HG03060 (cell line): ENCODE results near the gene ELMOD3.

Experiments
- ATAC-seq: cut with Tn5 transposase; IDR thresholded peaks from one replicate; pipeline ENCODE4 v1.9.1; 2021; ENCODE audit warnings: low read depth, moderate number of reproducible peaks; ENCODE audit not compliant: unreplicated experiment

ELMOD3 gene

GRCh38 chr2:85420536-85421259, 66.1 kb downstream of the ELMOD3 start:
- peak; percentile 53 for ATAC-seq

DNA sequence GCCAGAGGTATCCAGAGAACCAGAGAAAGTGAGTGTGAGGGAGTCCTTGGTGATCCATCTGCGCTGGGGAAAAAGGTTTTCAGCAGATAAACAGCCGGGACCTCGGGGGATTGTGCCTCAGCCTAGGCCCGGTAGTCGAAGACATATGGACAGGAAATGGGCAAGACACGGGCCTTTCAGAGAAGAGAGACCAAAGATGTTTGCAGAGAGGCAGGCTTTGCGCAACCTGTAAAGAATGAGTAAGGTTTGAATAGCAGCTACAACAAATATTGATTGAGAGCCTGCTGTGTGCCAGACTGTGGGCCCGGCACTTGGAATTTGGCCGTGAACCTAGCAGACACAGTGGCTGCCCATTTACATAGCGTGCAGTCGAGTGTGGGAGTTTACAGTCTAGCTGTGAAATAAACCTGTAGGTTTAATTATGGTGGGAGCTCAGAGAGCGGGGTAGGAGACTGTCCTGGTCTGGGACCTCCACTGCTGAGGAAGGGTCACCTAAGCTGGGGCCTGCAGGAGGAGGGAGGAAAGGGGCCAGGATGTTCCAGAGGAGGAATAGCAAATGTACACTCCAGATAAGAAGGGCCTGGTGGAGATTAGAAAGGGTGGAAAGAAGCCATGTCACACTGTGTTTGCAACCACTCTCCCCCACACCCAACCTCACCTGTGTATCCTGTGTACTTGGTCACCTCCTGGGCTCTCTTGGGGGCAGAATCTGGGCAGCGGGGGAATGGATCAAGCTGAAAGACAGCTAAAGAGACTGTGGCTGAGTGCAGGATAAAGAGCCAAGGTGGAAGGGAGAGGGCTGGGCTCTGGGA, 66.9 kb downstream of the ELMOD3 start:
- no peak for ATAC-seq

DNA sequence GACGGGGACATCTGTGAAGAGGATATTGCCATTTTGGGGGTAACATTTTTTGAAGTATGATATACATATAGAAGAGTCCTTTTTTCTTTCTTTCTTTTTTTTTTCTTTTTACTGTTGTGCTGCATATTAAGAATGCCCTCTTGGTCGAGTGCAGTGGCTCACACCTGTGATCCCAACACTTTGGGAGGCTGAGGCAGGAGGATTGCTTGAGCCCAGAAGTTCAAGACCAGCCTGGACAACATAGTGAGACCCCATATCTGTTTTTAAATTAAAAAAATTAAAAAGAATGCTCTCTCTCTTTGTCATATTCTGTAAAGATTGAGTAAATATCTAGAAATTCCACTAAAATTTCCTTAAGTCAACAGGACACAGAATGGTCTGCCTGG, 67.5 kb downstream of the ELMOD3 start:
- no peak for ATAC-seq

DNA sequence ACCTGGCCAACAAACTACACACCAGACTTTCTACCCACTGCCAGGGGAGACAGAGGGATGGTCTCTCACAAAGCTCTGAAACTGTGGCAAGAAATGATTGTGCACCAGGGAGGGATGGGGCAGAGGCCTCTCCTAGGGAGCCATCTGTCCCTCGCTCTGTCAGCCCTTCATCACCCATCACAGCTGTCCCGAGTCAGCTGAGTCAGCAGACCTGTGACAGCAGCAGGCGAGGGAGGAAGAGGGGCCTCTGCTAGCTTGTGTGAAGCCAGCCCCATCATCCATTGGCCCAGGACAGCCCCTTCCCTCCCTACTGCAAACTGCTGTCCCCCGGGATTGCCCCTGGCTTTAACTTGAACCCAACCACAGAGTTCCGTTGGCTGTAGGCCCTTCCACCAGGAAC, 69.0 kb downstream of the ELMOD3 start:
- ATAC-seq, result no peak

DNA sequence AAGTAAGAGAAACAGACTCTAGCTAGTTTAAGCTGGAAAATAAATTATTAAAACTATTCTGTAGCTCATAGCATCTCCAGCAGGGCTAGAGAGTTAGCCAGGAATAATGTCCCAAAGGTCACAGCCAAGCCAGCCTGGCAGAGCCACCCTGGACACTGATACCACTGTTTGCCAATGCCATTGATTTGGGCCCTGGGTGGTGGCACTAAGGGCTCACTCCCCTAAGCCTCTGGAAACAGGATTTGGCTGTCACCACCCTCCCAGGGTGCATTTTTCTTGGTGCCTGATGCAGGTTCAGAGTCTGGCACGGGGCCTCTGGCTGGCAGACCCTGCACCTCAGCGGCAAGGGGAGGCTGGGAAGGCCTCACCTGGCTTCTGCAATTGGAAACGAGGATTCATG, 71.0 kb downstream of the ELMOD3 start:
- ATAC-seq, result no peak

GRCh38 chr2:85427300-85427835, 72.8 kb downstream of the ELMOD3 start:
- no peak for ATAC-seq

DNA sequence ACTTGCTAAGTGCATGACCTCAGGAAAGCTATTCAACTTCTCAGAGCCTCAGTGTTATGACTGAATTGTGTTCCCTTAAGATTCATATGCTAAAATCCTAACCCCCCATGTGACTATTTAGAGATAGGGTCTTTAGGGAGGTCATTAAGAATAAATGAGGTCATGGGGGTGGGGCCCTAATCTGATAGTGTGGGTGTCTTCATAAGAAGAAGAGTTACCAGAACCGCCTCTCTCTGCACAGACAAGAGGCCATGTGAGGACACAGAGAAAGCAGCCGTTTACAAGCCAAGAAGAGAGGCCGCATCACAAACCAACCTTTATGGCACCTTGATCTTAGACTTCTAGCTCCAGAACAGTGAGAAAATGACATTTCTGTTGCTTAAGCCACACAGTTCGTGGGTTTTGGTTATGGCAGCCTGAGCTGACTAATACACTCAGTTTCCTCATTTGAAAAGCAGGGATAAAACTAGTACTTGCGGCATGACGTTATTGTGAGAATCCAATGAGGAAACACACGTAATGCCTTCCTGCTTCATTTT, 73.8 kb downstream of the ELMOD3 start:
- ATAC-seq, result no peak

- no peak for ATAC-seq
These were observed 74.8 kb downstream of the ELMOD3 start for GRCh38 chr2:85429213-85429923.

- ATAC-seq, result no peak
These were observed 75.3 kb downstream of the ELMOD3 start for GRCh38 chr2:85429924-85430289.

- ATAC-seq, result no peak
These were observed 76.4 kb downstream of the ELMOD3 start for GRCh38 chr2:85430752-85431569.

DNA sequence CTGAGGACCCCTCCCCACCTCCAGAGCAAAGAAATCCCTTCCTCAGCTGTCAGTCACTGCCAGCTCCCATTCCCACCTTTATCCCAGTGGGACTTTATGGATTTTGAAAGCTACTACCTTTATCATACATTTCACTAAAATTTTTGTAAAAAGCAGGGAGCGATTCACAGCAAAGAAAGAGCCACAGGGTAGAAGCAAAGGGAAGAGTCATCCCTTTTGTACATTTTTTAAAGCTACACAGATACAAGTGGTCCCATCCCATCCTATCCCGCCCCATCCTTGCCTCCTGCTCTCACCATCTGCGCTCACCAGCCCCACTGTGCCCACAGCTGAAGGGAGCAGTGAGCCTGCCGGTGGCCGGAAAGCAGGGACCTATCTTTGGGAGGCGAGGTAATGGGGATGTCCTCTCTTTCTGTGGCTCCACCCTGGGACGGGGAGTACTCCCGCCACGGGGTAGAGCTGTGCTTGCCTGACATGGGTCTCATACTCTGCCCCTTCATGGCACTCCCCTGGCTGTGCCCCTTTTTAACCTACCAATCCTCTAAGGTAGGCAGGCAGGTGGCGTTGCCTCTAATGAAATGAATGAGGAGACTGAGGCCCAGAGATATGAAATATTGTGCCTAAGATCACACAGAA, 77.1 kb downstream of the ELMOD3 start:
- ATAC-seq, result no peak

DNA sequence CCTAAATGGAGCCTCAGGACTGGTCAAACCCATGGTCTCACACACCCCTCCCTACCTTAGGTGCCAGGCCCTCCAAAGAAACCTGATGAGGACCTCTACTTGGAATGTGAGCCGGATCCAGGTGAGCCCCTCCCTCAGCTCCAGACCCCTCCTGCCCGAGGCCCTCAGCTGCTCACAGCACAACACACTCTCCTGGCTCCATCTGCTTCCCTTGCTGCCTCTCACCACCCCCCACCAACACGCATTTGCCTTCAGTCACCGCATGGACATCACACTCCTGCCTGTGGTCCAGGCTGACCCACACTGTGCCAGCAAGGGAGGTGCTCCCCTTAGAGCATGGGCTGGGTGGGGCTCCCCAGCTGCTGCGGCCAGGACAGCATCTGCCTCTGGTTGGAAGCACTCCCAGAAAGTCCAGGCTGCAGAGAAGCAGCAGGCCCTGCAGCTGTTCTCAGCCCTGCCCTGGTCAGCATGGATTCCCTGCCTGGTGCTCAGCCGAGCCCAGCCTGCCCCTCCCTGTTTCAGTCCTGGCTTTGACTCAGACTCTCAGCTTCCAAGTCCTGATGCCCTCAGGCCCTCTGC, 79.0 kb downstream of the ELMOD3 start:
- no peak for ATAC-seq

DNA sequence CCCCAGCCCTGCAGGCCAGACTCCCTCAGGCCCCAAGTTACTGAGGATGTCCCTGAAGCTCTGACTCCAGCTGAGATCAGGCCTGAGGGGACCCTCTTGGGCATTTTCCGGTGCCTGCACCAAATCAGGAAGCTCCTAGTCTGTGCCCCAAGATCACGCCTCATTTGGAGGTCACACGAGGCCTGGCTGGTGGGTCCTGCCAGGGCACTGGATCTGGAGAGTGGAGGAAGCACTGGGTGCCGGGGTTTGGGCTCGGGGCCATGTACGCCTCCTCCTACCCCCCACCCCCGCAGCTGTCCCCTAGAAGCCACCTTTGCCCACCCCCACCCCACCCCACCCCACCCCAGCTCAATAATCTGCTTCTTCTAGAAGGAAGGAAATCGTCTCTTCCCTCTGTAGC, 80.1 kb downstream of the ELMOD3 start:
- ATAC-seq, result no peak

DNA sequence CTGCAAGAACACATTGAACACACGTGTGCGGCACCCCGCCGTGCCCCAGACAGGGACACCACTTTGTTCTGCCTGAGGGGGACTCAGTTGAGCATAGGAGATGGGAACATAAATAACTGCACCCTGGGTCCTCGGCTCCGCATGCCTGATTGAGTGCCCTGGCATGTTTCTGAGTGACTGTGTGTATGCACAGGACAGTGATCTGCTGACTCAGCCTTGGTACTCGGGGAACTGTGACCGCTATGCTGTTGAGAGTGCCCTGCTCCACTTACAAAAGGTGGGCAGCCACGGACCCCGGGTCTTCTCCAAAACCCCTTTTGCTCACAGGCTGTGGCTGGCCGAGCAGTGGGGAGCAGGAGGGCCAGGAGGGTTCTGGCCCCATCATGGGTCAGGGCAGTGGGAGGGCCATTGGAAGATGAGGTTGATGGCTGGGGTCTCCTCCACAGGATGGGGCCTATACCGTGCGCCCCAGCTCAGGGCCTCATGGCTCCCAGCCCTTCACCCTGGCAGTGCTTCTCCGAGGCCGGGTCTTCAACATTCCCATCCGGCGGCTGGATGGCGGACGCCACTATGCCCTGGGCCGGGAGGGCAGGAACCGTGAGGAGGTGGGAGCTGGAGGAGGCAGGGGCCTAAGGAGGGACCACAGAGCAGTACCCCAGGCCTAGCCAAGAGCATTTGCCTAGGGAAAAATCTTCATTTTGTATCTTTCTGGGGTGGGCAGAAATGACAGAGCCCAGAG, 80.8 kb downstream of the ELMOD3 start:
- ATAC-seq, result no peak

GRCh38 chr2:85435981-85436835, 81.6 kb downstream of the ELMOD3 start:
- no peak for ATAC-seq

DNA sequence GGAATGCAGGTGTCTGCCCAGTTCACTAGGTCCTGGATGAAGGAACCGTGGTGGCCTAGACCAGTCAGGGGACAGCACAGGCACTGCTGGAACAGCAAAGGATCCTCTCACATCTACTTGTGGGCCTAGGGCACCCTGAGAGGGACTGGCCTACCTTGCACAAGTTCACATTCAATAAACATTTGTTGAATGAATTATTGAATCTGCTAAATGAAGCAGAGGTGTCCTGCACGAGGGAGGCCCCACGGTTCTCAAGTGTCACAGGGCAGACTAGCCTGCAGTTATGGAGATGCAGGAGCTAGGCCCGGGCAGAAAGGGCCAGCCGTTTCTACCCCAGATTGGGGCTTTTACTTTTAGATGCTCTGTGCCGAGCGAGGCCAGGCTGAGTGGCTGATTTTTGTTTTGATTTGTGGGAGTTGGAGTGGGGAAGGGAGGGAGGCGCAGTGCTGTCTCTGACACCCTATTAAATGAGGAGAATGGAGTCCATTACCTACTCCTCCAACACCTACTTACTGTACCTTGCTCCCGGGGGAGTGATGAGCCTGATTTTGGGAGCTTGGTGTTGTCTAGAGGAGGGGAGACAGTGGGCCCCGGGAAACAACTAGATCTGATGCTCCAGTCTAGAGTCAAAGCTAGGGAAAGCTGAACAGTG, 82.4 kb downstream of the ELMOD3 start:
- ATAC-seq, result no peak

GRCh38 chr2:85437488-85438200, 83.1 kb downstream of the ELMOD3 start:
- ATAC-seq, result peak; percentile 44
